H1 (cell line): ENCODE measurements around the gene SLC15A3. TPM values are rescaled to one million over a fixed set of nuclear protein-coding genes. Genes with fewer than 3 reads are reported as not detected.

ENCODE experiments used
- CBX8 ChIP-seq: fragments of 300-800, 300-1000 bp; sonication (generic); IDR thresholded peaks from 2 replicates; pipeline ENCODE4 v1.7.1; 2016; ENCODE audit warnings: low read depth, low read length, borderline replicate concordance
- RXRA ChIP-seq: IDR thresholded peaks from 2 replicates; pipeline ENCODE4 v1.6.1; 2011; ENCODE audit warnings: low read depth, mild to moderate bottlenecking, low read length, moderate library complexity; ENCODE audit not compliant: insufficient read depth
- SAP30 ChIP-seq: fragments of 300-600 bp; sonication (generic); IDR thresholded peaks from 2 replicates; pipeline ENCODE4 v1.7.1; 2012; ENCODE audit warnings: low read length, moderate library complexity, mild to moderate bottlenecking, inconsistent platforms; ENCODE audit not compliant: insufficient read depth, insufficient replicate concordance
- TEAD4 ChIP-seq: IDR thresholded peaks from 2 replicates; pipeline ENCODE4 v1.6.1; 2012; ENCODE audit warnings: low read depth, low read length, inconsistent platforms, mixed read lengths
- polyA plus RNA-seq, 7 experiments: library from polyadenylated mRNA; depleted of rRNA in 3 of 7; stranded (reverse) in 5 of 7; unstranded in 2 of 7; fragments of >200 nt in 5 of 7; fragments of 200-250 nt in 2 of 7; gene quantifications; 1 replicate in 5 of 7; 2 replicates in 1 of 7; 4 replicates in 1 of 7; pipeline versions ENCODE4 v1.2.1 to v1.2.3, GENCODE V29; 2011 to 2013; ENCODE audit warnings: missing spikeins in 2 of 7, mixed read lengths in 2 of 7
- total RNA-seq: library from RNA; stranded (reverse); fragmentation: NEBNext Ultra II Directional; extraction: Animal tissue kit (Norgen Biotek cat#: 25700); gene quantifications from 2 replicates; pipeline ENCODE4 v1.2.1, GENCODE V29; 2021
- TF ChIP-seq, protein P1 (sequence below): fragments of 300-600 bp; sonication (generic); IDR thresholded peaks from 2 replicates; pipeline ENCODE4 v1.7.1; 2012; ENCODE audit warnings: low read length, moderate library complexity, mild to moderate bottlenecking, inconsistent platforms; ENCODE audit not compliant: insufficient replicate concordance

Gene SLC15A3
- total and polyA plus RNA-seq, 2 of the 8 experiments (the other 6 are each of a cell fraction or from before 2014, with no cell fraction given): 25.8 to 31.0 TPM

DNA sequence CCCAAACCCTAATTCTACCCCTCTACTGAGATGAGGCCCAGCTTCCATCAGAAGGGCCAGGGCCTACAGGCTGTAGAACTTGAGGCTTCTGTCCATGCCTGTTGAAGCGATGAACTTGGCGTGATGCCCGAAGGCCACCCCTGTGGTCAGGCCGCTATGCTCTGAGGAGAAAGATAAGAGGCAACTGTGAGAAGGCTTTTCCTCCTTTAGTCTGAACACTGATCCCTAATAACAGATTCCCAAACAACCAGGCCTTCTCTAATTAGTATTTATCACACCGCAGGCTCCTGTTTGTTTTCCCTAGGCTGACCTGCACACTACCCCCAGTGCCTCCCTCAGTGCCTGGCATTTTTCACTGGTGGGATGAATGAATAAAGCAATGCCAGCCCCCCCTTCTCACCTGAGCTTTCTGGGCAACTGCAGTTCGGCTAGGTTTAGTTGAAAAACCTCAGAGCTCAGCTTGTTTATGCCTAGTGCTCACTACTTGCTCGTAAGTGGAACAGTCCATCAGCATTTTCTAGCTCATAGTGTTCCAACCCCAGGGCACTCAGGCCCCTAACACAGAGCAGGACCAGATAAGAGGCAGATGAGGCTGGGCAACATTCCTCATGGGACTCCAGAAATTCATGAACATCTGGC is 60.8 kb downstream of the SLC15A3 start (continued):
- TF ChIP-seq, protein P1, sequence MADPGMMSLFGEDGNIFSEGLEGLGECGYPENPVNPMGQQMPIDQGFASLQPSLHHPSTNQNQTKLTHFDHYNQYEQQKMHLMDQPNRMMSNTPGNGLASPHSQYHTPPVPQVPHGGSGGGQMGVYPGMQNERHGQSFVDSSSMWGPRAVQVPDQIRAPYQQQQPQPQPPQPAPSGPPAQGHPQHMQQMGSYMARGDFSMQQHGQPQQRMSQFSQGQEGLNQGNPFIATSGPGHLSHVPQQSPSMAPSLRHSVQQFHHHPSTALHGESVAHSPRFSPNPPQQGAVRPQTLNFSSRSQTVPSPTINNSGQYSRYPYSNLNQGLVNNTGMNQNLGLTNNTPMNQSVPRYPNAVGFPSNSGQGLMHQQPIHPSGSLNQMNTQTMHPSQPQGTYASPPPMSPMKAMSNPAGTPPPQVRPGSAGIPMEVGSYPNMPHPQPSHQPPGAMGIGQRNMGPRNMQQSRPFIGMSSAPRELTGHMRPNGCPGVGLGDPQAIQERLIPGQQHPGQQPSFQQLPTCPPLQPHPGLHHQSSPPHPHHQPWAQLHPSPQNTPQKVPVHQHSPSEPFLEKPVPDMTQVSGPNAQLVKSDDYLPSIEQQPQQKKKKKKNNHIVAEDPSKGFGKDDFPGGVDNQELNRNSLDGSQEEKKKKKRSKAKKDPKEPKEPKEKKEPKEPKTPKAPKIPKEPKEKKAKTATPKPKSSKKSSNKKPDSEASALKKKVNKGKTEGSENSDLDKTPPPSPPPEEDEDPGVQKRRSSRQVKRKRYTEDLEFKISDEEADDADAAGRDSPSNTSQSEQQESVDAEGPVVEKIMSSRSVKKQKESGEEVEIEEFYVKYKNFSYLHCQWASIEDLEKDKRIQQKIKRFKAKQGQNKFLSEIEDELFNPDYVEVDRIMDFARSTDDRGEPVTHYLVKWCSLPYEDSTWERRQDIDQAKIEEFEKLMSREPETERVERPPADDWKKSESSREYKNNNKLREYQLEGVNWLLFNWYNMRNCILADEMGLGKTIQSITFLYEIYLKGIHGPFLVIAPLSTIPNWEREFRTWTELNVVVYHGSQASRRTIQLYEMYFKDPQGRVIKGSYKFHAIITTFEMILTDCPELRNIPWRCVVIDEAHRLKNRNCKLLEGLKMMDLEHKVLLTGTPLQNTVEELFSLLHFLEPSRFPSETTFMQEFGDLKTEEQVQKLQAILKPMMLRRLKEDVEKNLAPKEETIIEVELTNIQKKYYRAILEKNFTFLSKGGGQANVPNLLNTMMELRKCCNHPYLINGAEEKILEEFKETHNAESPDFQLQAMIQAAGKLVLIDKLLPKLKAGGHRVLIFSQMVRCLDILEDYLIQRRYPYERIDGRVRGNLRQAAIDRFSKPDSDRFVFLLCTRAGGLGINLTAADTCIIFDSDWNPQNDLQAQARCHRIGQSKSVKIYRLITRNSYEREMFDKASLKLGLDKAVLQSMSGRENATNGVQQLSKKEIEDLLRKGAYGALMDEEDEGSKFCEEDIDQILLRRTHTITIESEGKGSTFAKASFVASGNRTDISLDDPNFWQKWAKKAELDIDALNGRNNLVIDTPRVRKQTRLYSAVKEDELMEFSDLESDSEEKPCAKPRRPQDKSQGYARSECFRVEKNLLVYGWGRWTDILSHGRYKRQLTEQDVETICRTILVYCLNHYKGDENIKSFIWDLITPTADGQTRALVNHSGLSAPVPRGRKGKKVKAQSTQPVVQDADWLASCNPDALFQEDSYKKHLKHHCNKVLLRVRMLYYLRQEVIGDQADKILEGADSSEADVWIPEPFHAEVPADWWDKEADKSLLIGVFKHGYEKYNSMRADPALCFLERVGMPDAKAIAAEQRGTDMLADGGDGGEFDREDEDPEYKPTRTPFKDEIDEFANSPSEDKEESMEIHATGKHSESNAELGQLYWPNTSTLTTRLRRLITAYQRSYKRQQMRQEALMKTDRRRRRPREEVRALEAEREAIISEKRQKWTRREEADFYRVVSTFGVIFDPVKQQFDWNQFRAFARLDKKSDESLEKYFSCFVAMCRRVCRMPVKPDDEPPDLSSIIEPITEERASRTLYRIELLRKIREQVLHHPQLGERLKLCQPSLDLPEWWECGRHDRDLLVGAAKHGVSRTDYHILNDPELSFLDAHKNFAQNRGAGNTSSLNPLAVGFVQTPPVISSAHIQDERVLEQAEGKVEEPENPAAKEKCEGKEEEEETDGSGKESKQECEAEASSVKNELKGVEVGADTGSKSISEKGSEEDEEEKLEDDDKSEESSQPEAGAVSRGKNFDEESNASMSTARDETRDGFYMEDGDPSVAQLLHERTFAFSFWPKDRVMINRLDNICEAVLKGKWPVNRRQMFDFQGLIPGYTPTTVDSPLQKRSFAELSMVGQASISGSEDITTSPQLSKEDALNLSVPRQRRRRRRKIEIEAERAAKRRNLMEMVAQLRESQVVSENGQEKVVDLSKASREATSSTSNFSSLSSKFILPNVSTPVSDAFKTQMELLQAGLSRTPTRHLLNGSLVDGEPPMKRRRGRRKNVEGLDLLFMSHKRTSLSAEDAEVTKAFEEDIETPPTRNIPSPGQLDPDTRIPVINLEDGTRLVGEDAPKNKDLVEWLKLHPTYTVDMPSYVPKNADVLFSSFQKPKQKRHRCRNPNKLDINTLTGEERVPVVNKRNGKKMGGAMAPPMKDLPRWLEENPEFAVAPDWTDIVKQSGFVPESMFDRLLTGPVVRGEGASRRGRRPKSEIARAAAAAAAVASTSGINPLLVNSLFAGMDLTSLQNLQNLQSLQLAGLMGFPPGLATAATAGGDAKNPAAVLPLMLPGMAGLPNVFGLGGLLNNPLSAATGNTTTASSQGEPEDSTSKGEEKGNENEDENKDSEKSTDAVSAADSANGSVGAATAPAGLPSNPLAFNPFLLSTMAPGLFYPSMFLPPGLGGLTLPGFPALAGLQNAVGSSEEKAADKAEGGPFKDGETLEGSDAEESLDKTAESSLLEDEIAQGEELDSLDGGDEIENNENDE: no peak
- TF ChIP-seq SAP30 (no peak), CBX8 (no peak), RXRA (no peak), TEAD4 (no peak)
